ENCODE results near the gene ANKRD18A.
"Not testable (repeated sequence)": the region's sequence is repeated elsewhere in the genome, so short reads cannot be mapped to it uniquely, and the experiment has no call there.

ANKRD18A gene

DNA sequence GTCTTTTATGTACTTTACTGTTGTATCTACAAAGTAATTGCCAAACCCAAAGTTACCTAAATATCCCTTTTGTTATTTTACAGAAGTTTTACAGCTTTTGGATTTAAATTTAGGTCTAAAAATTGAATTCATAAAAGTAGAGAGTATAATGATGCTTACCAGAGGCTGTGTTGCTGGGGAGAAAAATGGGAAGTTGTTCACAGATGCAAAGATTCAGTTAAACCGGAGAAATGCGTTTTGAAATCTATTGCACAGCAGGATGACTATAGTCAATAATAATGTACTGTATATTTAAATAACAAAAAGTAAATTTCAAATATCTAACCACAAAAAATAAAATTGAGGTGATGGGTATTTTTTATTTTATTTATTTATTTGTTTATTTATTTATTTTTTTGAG lies 2.6 kb upstream of the ANKRD18A start:
- DNase-seq = no peak

DNA sequence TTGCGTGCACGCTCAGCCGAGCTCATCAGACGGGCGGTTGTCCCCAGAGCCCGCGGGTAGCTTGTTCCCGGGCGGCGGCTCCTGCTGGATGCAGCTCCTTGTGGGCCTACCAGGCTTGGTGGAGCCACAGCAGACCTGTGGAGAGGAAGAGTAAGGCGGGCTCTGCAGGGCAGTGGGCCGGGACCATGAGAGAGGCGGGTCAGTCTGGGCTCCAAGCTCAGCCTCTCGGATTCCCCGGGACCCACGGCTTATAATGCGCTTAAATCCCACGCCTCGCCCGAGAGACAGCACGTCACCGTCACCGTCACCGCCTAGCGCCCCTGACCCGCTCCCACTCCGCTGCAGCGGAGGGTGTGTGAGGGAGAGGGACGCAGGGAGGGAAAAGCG lies 1.9 kb upstream of the ANKRD18A start:
- DNase-seq = no peak

DNA sequence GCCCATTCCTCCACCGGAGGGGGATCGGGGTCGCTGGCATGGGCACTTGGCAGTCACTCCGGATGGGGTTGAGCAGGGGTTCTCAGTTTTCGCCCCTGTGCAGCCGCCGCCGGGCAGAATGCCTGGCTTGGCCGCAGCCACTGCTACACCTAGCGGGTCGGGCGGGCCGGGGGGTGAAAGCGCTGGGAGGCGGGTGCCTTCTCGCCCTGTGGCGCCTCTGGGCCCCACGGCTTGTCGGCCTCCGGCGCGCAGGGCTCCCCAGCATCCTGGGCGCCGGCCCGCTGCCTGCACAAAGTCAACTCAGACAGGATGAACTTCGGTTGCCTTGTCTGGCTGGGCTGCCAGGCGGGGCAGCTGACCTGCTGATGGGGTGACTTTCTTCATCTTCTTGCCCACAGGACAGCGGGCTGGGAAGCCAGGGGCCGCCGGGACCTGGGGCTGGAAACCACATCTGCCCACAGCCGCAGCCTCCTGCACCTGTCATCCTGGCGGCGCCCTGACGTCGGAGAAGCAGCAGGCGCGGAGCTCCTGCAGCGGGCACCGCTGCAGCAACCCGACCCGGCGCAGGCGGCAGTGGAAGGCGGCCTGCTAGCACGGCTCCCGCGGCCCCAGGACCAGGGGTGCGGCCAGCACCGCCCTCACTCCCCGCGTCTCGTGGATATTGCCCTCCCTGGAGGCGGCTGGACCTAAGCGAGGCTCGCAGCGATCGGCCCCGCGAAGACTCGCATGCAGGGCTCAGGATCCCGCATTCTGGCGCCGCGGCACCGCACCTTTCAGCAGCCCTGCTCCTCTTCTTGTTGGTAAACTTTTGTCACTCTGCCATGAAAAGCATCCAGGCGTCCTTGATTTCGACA lies 1.3 kb upstream of the ANKRD18A start:
- DNase-seq = peak; percentile 48

DNA sequence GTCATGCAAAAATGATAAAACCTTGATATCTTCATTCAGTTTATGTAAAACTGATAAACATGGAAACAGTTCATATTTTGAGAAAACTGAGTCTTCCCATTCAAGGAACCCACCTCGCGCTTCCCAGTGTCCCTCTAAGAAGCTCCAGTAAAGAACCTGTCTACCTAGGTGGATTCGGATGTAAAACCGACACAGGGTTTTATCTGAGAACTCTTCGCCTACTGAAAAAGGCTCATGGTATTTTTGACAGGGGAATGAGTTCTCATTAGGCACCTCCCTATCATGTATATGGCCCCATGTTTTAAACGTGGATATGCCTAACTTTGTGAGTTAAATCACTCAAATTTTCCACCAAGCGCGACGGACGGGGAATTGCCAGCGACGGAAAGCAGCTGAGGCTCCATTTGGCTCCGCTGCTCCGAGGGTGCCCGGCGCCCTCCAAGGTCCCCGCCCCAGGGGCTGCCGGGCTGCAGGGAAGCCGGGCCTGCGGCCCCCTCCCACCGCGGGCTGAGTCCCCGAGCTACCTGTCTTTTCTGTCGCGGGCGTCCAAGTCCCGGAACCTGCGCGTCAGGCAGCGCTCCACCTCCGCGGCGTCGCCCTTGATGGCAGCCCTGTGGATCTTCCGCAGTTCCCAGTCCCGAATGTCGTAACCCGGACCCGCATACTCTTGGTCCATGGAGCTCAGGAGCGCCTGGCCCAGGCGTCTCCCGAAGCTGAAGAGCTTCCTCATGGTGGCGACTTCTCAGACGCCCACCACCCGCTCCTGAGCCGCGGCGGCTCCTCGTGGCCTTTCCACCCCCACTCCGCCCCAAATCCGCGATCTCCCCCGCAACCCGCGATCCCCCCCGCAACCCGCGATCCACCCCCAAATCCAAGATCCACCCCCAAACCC lies 594 bp downstream of the ANKRD18A start:
- DNase-seq = no peak

- DNase-seq = not testable (repeated sequence)
Observed at GRCh38 chr9:38598029-38598745, 22.2 kb downstream of the ANKRD18A start.

- DNase-seq = not testable (repeated sequence)
Observed at GRCh38 chr9:38595117-38595516, 25.3 kb downstream of the ANKRD18A start.

- not testable (repeated sequence) for DNase-seq
Observed at GRCh38 chr9:38591346-38592063, 28.9 kb downstream of the ANKRD18A start.

GRCh38 chr9:38583765-38584164 lies 36.6 kb downstream of the ANKRD18A start:
- not testable (repeated sequence) for DNase-seq

- DNase-seq = not testable (repeated sequence)
Observed at GRCh38 chr9:38580112-38580511, 40.3 kb downstream of the ANKRD18A start.

DNA sequence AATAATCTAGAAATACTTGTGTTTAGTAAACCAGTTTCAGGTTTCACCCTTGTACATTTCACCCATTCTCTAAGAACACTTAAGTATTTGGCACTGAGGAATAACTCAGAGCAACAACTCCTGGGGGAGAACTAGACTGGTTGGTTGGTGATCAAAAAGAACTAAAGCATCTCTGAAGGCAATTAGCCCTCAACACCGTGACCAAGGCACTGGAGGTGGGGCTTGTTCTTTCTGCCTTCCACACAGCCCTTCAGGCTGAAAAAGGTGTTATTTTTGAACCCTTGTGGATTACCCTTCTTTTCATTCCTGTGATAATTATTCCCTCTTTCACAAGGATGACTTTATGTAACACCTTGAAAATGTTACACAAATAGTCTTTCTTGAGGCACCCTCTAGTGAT lies 44.2 kb downstream of the ANKRD18A start:
- DNase-seq = not testable (repeated sequence)

DNA sequence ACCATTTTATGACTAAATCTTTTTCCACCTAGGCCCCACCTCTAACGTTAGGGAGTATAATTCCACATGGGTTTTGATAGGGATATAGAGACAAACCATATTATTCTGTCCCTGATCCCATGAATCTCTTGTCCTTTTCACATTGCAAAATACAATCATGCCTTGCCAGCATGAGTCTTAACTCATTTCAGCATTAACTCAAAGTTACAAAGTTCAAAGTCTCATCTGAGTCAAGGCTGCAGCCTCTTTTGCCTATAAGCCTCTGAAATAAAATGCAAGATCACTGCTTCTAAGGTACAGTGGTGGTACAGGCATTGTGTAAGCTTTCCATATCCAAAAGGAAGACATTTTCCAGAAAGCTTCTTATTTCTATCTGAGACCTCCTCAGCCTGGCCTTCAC lies 54.3 kb downstream of the ANKRD18A start:
- DNase-seq = not testable (repeated sequence)

- not testable (repeated sequence) for DNase-seq
Observed at GRCh38 chr9:38565178-38565577, 55.2 kb downstream of the ANKRD18A start.

DNA sequence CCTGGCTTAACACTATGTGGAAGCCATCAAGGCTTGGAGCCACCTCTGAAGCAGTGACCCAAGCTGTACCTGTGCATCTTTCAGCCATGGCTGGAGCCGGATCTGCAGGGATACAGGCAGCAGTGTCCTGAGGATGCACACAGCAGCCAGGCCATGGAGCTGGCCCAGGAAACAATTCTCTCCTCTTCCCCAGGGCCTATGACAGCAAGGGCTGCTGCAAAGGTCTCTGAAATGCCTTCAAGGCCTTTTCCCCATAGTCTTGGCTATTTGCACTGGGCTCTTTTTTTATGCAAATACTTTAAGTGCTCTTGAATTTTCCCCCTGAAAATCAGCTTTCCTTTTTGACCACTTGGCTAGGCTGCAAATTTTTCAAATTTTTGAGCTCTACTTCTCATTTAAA lies 56.5 kb downstream of the ANKRD18A start:
- not testable (repeated sequence) for DNase-seq

DNA sequence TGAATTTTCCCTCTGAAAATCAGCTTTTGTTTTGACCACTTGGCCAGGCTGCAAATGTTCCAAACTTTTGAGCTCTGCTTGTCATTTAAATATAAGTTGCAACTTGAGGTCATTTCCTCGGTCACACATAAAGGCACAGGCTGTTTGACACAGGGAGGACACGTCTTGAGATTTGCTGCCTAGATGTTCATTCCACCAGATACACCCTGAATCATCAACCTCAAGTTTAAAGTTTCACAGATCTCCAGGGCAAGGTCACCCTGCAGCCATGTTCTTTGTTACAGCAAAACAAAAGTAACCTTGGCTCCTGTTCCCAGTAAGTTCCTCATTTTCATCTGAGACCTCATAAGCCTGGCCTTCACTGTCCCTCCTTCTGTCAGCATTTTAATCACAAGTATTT lies 59.3 kb downstream of the ANKRD18A start:
- not testable (repeated sequence) for DNase-seq

GRCh38 chr9:38559172-38559571 lies 61.2 kb downstream of the ANKRD18A start:
- not testable (repeated sequence) for DNase-seq

- DNase-seq = not testable (repeated sequence)
Observed at GRCh38 chr9:38557746-38558145, 62.6 kb downstream of the ANKRD18A start.

- DNase-seq = not testable (repeated sequence)
Observed at GRCh38 chr9:38554966-38555365, 65.4 kb downstream of the ANKRD18A start.

DNA sequence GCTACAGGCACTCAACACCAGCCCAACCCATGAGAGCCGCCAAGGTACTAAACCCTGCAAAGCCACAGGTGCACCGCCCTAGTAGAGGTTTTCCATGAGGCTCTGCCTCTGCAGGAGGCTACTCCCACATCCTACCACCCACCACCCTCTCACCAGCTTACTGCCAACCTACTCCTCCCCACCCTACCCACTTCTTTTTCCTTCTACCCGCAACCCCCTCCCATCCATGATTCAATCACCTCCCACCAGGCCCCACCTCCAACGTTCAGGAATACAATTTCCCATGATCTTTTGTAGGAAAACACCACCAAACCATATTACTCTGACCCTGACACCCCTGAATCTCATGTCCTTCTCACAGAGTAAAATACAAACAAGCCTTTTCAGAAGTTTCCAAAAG lies 67.4 kb downstream of the ANKRD18A start:
- DNase-seq = not testable (repeated sequence)

DNA sequence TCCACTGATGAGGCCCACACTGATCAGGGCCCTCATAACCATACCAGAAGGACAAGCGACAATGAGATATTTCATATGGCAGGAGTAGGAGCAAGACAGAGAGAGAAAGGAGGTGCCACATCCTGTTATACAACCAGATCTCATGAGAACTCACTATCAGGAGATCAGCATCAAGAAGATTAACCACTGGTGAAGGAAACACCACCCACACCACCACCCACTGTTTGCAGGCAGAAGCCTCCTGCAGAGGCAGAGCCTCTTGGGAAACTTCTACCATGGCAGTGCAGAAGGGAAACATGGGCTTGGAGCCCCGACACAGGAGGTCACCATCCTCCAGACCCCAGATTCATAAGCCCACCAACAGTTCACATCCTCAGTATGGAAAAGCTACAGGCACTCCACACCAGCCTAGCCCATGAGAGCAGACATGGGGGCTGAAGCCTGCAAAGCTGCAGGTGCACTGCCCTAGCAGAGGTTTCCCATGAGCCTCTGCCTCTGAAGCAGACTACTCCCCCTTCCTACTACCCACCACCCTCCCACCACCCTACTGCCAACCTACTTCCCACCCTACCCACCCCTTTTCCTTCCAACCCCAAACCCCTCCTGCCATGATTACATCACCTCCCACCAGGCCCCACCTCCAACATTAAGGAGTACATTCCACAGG lies 73.8 kb downstream of the ANKRD18A start:
- DNase-seq = not testable (repeated sequence)

DNA sequence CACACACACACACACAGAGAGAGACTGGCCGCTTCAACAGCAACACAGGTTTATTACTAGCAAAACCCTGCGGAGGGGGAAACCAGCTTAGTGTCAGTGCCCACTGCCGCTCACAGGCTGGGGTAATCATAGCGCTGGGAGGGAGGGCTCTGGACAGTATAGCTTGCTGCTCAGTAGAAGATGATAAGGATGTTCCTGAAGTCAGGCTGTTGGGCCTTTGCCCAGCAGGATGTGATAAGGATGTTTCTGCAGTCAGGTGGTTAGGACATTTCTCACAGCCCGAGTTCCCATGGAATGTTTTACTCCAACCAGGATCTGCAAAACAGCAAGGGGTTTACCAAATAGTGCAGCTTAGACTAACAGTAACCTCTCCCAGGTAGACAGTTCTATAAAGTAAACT lies 79.9 kb downstream of the ANKRD18A start:
- DNase-seq = not testable (repeated sequence)

DNA sequence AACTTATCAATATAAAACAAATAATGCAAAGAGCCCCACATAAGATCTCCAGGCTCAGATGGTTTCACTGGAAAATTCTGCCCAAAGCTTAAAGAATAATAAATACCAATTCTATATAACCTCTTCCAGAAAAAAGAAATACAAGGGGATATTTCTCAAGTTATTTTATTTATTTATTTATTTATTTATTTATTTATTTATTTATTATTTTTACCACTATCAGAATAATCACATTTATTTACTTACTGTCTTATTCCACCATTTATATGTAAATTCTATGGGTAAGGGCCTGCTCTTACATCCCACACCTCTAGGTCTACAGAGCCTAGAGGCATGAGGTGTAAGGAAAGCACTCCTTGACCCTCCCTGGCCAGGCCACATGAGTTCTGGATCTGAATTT lies 91.1 kb downstream of the ANKRD18A start:
- no peak for DNase-seq

DNA sequence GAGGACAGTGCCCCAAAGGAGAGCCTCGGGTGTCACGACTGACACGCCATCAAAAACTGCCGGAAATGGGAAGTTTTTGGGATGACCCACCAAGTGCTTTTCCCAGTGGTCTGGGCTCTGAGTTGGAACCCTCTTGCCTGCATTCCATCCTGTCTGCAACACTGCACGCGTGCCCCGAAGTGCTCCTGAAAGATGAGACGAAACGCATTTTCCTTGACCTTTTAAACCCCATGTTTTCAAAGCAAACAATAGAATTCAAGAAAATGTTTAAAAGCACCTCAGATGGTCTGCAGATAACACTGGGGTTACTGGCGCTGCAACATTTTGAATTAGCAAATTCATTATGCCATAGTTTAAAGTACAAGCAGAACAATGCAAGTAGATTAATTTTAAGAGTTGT lies 92.9 kb downstream of the ANKRD18A start:
- no peak for DNase-seq

Measured in activated CD4-positive, CD25-positive, alpha-beta regulatory T cell treated with anti-CD3 and anti-CD28 coated beads, Interleukin-2, amount 50 U/mL, for 72 hours (primary cell).